Measurements from ENCODE around the gene MICAL3. TPM values are rescaled to one million over a fixed set of nuclear protein-coding genes. Genes with fewer than 3 reads are reported as not detected.

Gene MICAL3
- total RNA-seq, 1 experiment from 2014 or later: 47.1 TPM

- H3K9me3 ChIP-seq (ENCODE audit: control insufficient read depth, insufficient read depth, low read depth, low read length): no peaks in the 10 kb centered on the region
- no peak overlapping the region for H3K4me3 ChIP-seq (ENCODE audit: low read depth in 2 of 2, low read length in 2 of 2)
- H3K27ac ChIP-seq (ENCODE audit: low read length): no peak overlapping the region
- ChIA-PET CTCF (no interaction called here), POLR2A (no interaction called here)
- no peak for DNase-seq (ENCODE audit: low read depth, low spot score)
- no peak for ATAC-seq
- H3K4me1 ChIP-seq (ENCODE audit: control insufficient read depth, insufficient read depth, low read length): no peaks in the 10 kb centered on the region
- H3K27me3 ChIP-seq (ENCODE audit: control insufficient read depth, insufficient read depth, low read length): no peaks in the 10 kb centered on the region
- in situ Hi-C loops (cut with HindIII; ENCODE audit: low pct_unique_long_range_greater_than_20kb, low sequenced_read_pairs): no loop called here
- TF ChIP-seq SIN3A (IDR thresholded peaks at IDR 0.05; ENCODE audit: borderline replicate concordance, insufficient read depth, low read depth, low read length) (no peak), POLR2AphosphoS5 (IDR thresholded peaks at IDR 0.05; ENCODE audit: low read depth, low read length) (no peak), REST (IDR thresholded peaks at IDR 0.05; ENCODE audit: insufficient read depth in 1 of 2, low read depth in 2 of 2, low read length in 1 of 2) (no peak), TCF7L2 (IDR thresholded peaks at IDR 0.05; ENCODE audit: low read depth, low read length) (no peak)
- TF ChIP-seq, protein P1, sequence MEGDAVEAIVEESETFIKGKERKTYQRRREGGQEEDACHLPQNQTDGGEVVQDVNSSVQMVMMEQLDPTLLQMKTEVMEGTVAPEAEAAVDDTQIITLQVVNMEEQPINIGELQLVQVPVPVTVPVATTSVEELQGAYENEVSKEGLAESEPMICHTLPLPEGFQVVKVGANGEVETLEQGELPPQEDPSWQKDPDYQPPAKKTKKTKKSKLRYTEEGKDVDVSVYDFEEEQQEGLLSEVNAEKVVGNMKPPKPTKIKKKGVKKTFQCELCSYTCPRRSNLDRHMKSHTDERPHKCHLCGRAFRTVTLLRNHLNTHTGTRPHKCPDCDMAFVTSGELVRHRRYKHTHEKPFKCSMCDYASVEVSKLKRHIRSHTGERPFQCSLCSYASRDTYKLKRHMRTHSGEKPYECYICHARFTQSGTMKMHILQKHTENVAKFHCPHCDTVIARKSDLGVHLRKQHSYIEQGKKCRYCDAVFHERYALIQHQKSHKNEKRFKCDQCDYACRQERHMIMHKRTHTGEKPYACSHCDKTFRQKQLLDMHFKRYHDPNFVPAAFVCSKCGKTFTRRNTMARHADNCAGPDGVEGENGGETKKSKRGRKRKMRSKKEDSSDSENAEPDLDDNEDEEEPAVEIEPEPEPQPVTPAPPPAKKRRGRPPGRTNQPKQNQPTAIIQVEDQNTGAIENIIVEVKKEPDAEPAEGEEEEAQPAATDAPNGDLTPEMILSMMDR (IDR thresholded peaks at IDR 0.05): no peak
- H3K36me3 ChIP-seq (ENCODE audit: control insufficient read depth, insufficient read depth, low read length): no peaks in the 10 kb centered on the region; the same call in none of the 2 replicates
- intact Hi-C loops (cut with micrococcal nuclease; ENCODE audit: unreplicated experiment): no loop called here
- no TSS peak for BruUV-seq (replicated peaks)
Measured at GRCh38 chr22:17883356-17883755, 141.0 kb downstream of the MICAL3 start.

DNA sequence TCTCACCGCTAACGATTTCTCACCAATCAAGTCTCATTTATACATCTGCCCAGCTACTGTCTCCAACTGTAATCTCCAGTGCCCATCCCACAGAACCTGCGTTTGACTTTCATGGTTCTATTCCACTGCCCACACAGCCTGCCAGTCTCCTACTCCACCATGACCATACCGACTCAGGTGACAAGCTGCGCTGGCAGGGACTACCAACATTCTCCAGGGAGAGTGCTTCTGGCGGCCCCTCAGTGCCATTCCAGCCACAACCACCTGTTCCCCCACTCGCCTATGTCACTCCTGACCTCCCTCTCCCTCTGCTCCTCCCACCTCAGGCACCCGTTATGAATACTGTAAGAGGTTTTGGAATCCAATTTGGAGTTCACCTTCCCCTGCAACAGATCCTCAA is 141.6 kb downstream of the MICAL3 start:
- intact Hi-C loops (cut with micrococcal nuclease; ENCODE audit: unreplicated experiment) (no loop called here), in situ Hi-C loops (cut with HindIII; ENCODE audit: low pct_unique_long_range_greater_than_20kb, low sequenced_read_pairs) (no loop called here)
- Histone ChIP-seq H3K27me3 (ENCODE audit: control insufficient read depth, insufficient read depth, low read length) (no peaks in the 10 kb centered on the region), H3K4me1 (ENCODE audit: control insufficient read depth, insufficient read depth, low read length) (no peaks in the 10 kb centered on the region), H3K27ac (ENCODE audit: low read length) (no peak overlapping the region), H3K36me3 (ENCODE audit: control insufficient read depth, insufficient read depth, low read length) (no peaks in the 10 kb centered on the region; the same call in none of the 2 replicates), H3K4me3 (ENCODE audit: low read depth in 2 of 2, low read length in 2 of 2) (no peak overlapping the region), H3K9me3 (ENCODE audit: control insufficient read depth, insufficient read depth, low read depth, low read length) (no peaks in the 10 kb centered on the region)
- CTCF ChIA-PET: no interaction called here
- BruUV-seq (replicated peaks): no TSS peak
- DNase-seq (ENCODE audit: low read depth, low spot score) (no peak), ATAC-seq (no peak)
- TF ChIP-seq POLR2AphosphoS5 (IDR thresholded peaks at IDR 0.05; ENCODE audit: low read depth, low read length): no peak
- no peak for TF ChIP-seq TCF7L2 (IDR thresholded peaks at IDR 0.05; ENCODE audit: low read depth, low read length)
- TF ChIP-seq, protein P1 (IDR thresholded peaks at IDR 0.05): no peak
- no peak for TF ChIP-seq REST (IDR thresholded peaks at IDR 0.05; ENCODE audit: insufficient read depth in 1 of 2, low read depth in 2 of 2, low read length in 1 of 2)
- TF ChIP-seq SIN3A (IDR thresholded peaks at IDR 0.05; ENCODE audit: borderline replicate concordance, insufficient read depth, low read depth, low read length): no peak
- POLR2A ChIA-PET: interaction anchor here (0.6 kb wide), 2 partner anchors 113 to 1379 kb away, joined by 6 to 7 read pairs; no protein-coding TSS in a partner anchor

Data from Panc1 (cell line).